GM19372 (cell line): ENCODE results near the gene TPH1.

ENCODE experiments used
- ATAC-seq: cut with Tn5 transposase; IDR thresholded peaks from one replicate; pipeline ENCODE4 v1.9.1; 2021; ENCODE audit warnings: mild to moderate bottlenecking, low read depth, moderate library complexity; ENCODE audit not compliant: unreplicated experiment

Gene TPH1

GRCh38 chr11:18046116-18046777 lies at the start of gene TPH1:
Gene TPH1, minus strand, starts transcription at chr11:18046269. Its CDS starts 5,507 bp downstream, at chr11:18040762.
- no peak for ATAC-seq

DNA sequence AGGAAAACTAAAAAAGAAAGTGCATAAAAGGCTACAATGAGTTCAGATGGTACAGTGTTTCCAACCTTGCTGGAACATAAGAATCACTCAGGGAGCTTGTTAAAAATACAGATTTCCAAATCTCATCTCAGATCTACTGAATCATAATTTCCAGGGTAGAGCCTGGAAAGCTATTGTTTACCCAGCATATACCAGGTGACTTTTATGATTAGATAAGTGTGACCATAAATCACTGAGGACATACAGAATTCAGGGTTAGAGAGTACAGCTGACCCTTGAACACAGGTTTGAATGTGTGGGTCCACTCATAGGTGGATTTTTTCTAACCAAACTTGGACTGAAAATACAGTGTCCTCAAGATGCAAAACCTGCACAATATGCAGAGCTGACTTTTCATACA lies 47.9 kb upstream of the TPH1 start:
- no peak for ATAC-seq

DNA sequence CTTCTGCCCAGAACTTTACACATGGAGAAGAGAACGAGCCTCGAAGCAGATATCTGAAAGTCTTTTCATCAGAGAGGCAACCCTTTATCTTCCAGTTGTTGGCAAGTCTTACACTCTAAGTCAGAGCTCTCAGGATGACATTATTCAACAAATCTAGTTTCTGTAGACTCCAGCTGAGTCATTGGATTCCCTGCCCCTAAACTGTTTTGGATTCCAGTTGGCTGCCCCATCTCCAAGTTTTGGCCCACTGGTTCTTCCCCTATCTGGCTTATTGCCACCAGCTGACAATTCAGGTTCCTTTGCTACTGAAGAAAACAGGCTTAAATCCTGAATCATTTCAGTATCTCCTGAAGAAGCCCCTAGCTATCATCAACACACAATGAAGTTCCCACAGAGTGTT lies 45.7 kb upstream of the TPH1 start:
- ATAC-seq = no peak

DNA sequence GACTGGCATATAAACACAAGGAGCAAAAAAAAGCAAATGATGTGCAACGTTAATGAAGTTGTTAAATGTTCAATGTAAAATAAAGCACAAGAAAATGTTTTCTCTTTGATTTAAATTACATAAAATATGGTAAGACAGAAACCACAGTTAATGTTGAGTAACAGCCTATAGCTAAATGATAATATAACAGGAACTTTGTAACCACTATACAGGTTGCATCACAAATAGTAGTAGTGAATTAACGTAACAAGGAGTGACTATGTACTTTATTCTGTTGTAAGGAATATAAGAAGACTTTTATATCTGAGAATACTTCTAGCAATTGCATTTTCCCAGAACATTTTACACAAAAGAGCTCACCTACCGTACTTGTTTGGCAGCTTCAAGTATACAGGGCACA lies 42.9 kb upstream of the TPH1 start:
- no peak for ATAC-seq

DNA sequence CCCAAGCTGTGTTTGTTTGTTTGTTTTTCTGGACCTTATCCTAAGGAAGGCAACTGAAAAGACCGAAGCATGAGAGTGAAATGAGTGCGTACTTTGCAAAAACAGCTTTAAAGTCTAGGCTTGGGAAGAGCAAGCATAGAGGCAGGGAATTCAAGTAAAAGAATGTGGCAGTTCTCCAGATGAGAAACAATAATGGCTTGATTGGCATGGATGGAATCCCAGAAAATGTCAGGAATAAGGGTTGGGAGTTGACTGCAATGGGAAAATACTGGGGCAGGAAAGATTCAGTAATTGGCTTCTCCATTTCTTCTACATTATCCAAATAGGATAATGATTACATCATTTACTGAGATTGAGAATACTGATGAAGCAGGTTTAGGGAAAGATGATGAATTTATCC lies 42.3 kb upstream of the TPH1 start:
- no peak for ATAC-seq

DNA sequence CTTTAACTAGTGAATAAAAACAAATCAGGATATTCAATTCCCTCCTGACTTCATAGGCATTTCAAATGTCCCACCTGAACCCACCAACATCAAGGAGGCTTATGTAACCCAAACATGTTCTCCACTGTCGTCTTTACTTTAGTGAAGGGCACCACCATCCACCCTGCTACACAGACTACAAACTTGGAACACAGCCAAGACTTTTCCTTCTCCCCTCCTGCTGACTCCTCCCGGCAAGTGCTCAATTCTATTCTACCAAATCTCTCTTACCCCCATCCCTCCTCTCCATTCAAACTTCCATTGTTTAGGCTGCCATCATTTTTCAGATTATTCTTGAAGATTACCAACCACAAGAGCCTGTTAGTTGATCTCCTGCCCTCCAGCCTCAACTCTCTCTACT lies 35.5 kb upstream of the TPH1 start:
- no peak for ATAC-seq

DNA sequence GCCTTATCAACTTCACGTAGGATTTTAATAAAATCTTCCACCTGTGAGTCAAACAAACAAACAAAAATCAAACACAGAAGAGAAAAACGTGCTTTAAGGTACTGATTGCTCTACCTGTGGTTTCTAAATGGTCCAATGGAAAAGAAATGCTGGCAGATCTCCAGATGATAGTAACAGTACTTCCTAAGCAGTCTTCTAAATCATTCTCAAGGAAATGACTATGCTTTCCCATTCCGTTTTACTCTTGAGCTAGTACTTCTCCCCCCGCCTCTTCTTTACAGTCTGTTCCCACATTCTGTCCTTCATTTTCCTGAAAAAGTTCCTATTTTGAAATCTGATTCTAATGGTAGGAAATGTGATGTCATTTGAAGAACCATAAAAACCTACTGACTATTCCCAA lies 34.4 kb upstream of the TPH1 start:
- ATAC-seq = no peak

GRCh38 chr11:18078909-18079308 lies 32.8 kb upstream of the TPH1 start:
- no peak for ATAC-seq

DNA sequence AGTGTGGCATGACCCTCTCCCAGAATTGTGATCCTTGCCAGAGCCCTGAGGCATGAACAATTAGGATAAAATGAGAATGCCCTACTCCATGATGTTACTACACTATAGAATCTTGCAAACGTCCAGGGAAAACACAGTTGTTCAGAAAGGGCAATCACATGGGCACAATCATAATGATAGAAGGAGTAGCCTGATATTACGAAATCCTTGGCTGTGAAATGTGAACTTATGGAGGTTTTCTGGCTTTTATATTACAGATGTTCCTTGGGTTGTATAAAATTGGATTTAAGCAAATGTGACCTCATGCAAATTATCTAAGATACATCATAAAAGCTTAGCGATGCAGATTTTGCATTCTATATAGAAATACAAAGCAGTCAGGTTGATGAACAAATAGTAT lies 29.4 kb upstream of the TPH1 start:
- ATAC-seq = no peak

DNA sequence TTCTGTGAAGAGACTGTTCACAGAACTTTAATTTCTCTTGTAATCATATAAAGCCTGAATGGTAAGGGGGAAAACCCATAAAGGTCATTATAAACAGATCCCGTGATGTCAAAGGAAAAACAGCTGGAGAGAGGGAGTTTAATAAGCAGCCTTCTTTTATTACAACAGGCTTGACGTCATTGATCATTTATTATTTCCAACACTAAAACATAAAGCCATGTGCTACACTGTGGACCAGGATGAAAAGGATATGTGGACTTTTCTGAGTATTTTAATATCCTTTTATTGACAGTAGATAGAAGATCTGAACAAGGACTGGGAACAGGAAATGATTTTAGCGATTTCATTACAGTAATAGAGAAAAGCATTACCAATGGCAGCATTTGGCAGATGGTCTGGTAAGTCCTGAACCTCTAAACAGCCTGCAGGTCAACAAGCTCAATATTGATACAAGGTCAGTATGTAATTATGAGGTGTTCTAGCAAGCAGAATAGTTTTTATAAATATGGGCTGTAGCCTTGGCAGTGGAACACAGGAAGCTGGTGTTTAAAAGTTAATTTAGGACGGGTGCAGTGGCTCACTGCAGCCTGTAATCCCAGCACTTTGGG lies 25.1 kb upstream of the TPH1 start:
- ATAC-seq = no peak

DNA sequence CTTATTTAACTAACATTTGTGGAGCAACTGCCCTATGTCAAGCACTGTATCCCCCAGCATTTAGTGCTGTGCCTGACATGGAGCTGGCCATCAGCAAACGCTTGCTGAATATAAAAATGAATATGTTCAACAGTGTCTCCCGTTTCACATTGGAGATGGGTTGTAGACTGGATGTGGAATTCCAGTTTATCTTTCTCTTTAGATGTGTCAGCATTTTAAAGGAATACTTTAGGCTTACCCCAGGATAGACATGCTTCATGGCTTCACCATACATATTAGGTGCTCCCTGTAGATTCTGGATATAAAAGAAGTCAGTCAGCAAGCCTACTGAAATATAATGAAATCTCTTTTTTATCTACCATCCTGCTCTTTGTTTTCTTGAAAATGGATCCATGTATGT lies 21.3 kb upstream of the TPH1 start:
- ATAC-seq = no peak

- ATAC-seq = no peak
These were observed 20.6 kb upstream of the TPH1 start for GRCh38 chr11:18066626-18067025.

DNA sequence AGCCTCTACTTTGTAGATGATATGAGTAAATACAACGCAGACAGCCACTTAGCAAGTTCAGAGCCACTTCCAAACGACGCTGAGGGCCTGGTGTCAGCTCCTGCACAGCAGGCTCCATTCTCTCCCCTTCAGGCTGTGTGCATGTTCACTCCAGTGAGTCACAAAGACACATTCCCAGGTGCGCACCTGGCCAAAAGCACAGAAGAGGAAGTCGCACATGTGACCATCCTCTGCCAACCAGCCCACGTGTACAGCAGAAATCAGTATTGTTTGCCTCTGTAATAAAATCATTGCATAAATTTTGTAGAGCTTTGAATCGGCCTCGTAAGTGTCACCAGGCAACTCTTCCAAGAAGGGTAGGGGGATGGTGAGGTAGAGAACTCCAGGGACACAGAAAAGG lies 19.5 kb upstream of the TPH1 start:
- no peak for ATAC-seq

DNA sequence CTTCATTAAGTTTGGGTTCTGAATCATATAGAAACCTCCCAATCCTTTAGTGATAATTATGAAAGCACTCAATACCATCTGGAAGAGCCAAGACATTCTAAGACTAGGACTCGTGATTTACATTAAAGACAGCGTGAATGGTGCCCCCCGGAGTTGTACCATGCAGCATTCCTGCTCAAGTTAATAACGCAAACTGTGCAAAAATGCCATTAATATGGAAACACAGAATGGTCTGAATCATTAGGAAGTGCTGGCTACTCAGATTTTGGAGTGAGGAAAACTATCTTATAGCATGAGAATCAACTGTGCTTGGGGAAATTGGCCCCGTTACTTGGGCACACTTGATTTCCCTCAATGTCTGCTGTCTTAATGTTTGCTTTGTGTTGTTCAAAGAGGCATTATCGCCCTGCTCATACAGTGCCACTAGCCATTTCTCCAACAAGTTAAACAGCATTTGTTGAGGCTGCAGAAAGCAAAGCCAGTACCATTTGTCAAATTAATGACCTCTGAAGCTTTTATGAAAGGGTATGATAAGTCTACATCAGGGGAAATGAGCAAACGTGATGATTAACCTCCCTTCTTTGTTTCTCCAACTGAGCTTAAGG lies 18.5 kb upstream of the TPH1 start:
- no peak for ATAC-seq

GRCh38 chr11:18063862-18064434 lies 17.9 kb upstream of the TPH1 start:
- ATAC-seq = no peak

GRCh38 chr11:18063125-18063524 lies 17.1 kb upstream of the TPH1 start:
- no peak for ATAC-seq

- ATAC-seq = no peak
These were observed 15.3 kb upstream of the TPH1 start for GRCh38 chr11:18061351-18061750.

DNA sequence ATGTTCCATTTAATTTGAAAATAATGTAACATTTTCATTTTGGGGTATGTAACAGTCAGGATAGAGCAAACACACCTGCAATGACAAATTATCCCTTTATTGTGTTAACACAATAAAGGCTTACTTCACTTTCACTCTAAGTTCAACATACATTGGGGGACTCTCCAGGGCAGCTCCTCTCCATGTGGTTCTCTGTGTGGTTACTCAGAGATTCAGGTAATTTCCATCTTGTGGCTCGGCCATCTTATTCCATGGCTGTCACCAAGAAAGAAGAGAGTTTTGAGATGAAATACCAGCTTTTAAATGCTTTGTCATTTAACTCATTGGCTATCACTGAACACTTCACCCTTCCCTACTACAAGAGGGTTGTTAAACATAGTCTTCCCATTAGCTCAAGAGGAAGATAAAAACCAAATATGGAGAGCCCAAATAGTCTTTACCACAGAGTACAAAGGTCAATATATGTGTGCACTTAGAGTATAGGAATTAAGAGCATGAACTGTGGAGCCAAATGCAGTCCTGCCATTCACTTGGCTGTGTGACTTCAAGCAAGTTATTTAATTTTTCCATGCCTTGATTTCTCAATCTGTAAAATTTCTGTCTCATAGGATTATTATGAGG lies 10.6 kb upstream of the TPH1 start:
- ATAC-seq = no peak

DNA sequence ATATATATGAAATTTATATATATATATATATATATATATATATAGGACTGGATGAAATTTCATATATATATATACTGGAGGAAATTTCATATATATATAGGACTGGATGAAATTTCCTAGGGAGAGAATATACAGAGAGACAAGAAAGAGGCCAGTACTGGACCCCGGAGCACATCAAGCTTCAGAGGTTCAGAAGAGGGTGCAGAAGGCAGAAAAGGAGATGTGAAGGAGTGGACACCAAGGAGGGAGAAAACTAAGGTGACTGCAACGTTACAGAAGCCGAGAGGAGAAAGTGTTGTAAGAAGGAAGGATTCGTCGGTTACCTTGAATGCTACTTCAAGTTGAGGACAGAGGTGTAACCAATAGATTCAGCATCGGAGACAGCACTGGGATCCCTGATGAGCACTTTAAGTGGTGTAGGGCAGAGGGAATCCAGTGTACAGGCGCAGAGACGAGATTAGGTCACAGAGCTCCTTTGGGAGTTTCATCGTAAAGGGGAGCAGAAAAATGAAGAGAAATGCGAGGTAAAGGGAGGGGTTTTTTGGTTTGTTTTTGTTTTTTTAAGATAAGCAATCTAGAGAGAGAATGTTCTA lies 8.5 kb upstream of the TPH1 start:
- no peak for ATAC-seq

DNA sequence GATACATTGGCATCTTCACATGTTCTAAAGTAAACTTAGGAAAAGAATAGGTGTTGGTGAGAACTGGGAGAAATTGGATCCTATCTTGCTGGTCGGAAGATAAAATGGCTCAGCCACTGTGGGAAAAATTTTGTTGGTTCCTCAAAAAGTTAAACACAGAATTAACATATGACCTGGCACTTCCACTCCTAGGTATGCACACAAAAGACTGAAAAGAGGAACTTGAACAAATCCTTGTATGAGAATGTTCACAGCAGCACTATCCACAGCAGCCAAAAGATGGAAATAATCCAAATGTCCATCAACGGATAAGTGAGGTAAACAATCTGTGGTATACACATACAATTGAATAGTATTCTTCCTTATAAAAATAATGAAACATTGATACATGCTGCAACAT lies 4.8 kb upstream of the TPH1 start:
- no peak for ATAC-seq

- no peak for ATAC-seq
These were observed 9.6 kb downstream of the TPH1 start for GRCh38 chr11:18036456-18036855.
